Activated CD4-positive, alpha-beta memory T cell treated with anti-CD3 and anti-CD28 coated beads, Interleukin-2, amount 10 ng/mL, durations not matched to agents 7 days and 5 days (primary cell): ENCODE data around the gene GSN. TPM values are rescaled to one million over a fixed set of nuclear protein-coding genes. Genes with fewer than 3 reads are reported as not detected.

Experiments
- CTCF ChIA-PET: fragments of 350-600 bp; sonication (Branson Sonifier 250); formaldehyde crosslinking; loops from one replicate; lab custom pipeline; 2021; ENCODE audit warnings: antibody characterized with exemption, inconsistent platforms; lab: Charles Lee
- POLR2A ChIA-PET: fragments of 350-600 bp; sonication (Branson Sonifier 250); formaldehyde crosslinking; loops from one replicate; lab custom pipeline; 2021; ENCODE audit warnings: antibody characterized with exemption; lab: Charles Lee
- DNase-seq: peaks from one replicate; pipeline ENCODE4 v3.0.0-alpha.2; 2020
- H3K27ac Mint-ChIP-seq: one replicate; pipeline ENCODE4 v1.8.0; 2021; ENCODE audit warnings: mild to moderate bottlenecking, mixed read lengths
- H3K27me3 Mint-ChIP-seq: one replicate; pipeline ENCODE4 v1.8.0; 2021; ENCODE audit warnings: mixed read lengths
- H3K36me3 Mint-ChIP-seq: one replicate; pipeline ENCODE4 v1.8.0; 2021; ENCODE audit warnings: low read depth, mixed read lengths
- H3K4me1 Mint-ChIP-seq: one replicate; pipeline ENCODE4 v1.8.0; 2021; ENCODE audit warnings: mixed read lengths
- H3K4me3 Mint-ChIP-seq: one replicate; pipeline ENCODE4 v1.8.0; 2021; ENCODE audit warnings: mild to moderate bottlenecking, mixed read lengths
- H3K9me3 Mint-ChIP-seq: one replicate; pipeline ENCODE4 v1.8.0; 2021; ENCODE audit warnings: mixed read lengths
- total RNA-seq, 2 experiments: library from RNA; stranded (reverse); gene quantifications; one replicate each; pipeline ENCODE4 v1.2.3, GENCODE V29; 2021

The GSN gene
- total RNA-seq, 2 experiments from 2014 or later = 5.8 to 6.0 TPM

GRCh38 chr9:121279776-121280388 is 11.9 kb downstream of the GSN start:
- Mint-ChIP-seq H3K27ac (no peak overlapping the region), H3K4me3 (no peak overlapping the region), H3K9me3 (no peaks in the 10 kb centered on the region), H3K4me1 (peaks cover 5% of the 10 kb centered on the region), H3K36me3 (no peaks in the 10 kb centered on the region), H3K27me3 (no peaks in the 10 kb centered on the region)
- ChIA-PET CTCF (interaction anchor here (0.7 to 1.6 kb wide), 5 partner anchors 8 to 123 kb away, joined by 3 to 5 read pairs (median 4); no protein-coding TSS in a partner anchor), POLR2A (no interaction called here)
- no peak for DNase-seq

GRCh38 chr9:121280715-121281613 is 13.0 kb downstream of the GSN start:
- Mint-ChIP-seq H3K4me3 (no peak overlapping the region), H3K27me3 (no peaks in the 10 kb centered on the region), H3K36me3 (no peaks in the 10 kb centered on the region), H3K4me1 (peaks cover 5% of the 10 kb centered on the region), H3K9me3 (no peaks in the 10 kb centered on the region), H3K27ac (no peak overlapping the region)
- CTCF ChIA-PET = interaction anchor here (0.7 to 1.6 kb wide), 6 partner anchors 9 to 122 kb away, joined by 3 to 5 read pairs (median 4); no protein-coding TSS in a partner anchor
- POLR2A ChIA-PET = interaction anchor here (0.9 kb wide), 1 partner anchor 80 kb away, joined by 3 read pairs; no protein-coding TSS in a partner anchor
- DNase-seq = no peak

GRCh38 chr9:121281614-121282276 is 13.8 kb downstream of the GSN start:
- H3K4me1 Mint-ChIP-seq = peaks cover 11% of the 10 kb centered on the region
- ChIA-PET POLR2A (no interaction called here), CTCF (interaction anchor here (1.6 kb wide), 2 partner anchors 39 to 68 kb away, joined by 5 read pairs; no protein-coding TSS in a partner anchor)
- H3K27ac Mint-ChIP-seq = no peak overlapping the region
- H3K4me3 Mint-ChIP-seq = no peak overlapping the region
- H3K27me3 Mint-ChIP-seq = no peaks in the 10 kb centered on the region
- DNase-seq = no peak
- no peaks in the 10 kb centered on the region for H3K36me3 Mint-ChIP-seq
- H3K9me3 Mint-ChIP-seq = no peaks in the 10 kb centered on the region

- ChIA-PET POLR2A (no interaction called here), CTCF (interaction anchor here (1.6 kb wide), 1 partner anchor 69 kb away, joined by 5 read pairs; no protein-coding TSS in a partner anchor)
- Mint-ChIP-seq H3K27me3 (no peaks in the 10 kb centered on the region), H3K4me1 (peaks cover 13% of the 10 kb centered on the region), H3K36me3 (no peaks in the 10 kb centered on the region), H3K9me3 (no peaks in the 10 kb centered on the region), H3K27ac (no peak overlapping the region), H3K4me3 (no peak overlapping the region)
- no peak for DNase-seq
Measured at GRCh38 chr9:121282277-121283079, 14.5 kb downstream of the GSN start.

- no peak overlapping the region for H3K27ac Mint-ChIP-seq
- DNase-seq = no peak
- H3K4me3 Mint-ChIP-seq = no peak overlapping the region
- ChIA-PET CTCF (no interaction called here), POLR2A (no interaction called here)
- H3K36me3 Mint-ChIP-seq = no peaks in the 10 kb centered on the region
- peaks cover 15% of the 10 kb centered on the region for H3K4me1 Mint-ChIP-seq
- H3K27me3 Mint-ChIP-seq = no peaks in the 10 kb centered on the region
- H3K9me3 Mint-ChIP-seq = no peaks in the 10 kb centered on the region
Measured at GRCh38 chr9:121283080-121283398, 15.1 kb downstream of the GSN start.

- POLR2A ChIA-PET = no interaction called here
- DNase-seq = no peak
- no peak overlapping the region for H3K27ac Mint-ChIP-seq
- no peaks in the 10 kb centered on the region for H3K27me3 Mint-ChIP-seq
- no peak overlapping the region for H3K4me3 Mint-ChIP-seq
- H3K4me1 Mint-ChIP-seq = peaks cover 15% of the 10 kb centered on the region
- CTCF ChIA-PET = no interaction called here
- no peaks in the 10 kb centered on the region for H3K36me3 Mint-ChIP-seq
- no peaks in the 10 kb centered on the region for H3K9me3 Mint-ChIP-seq
Measured at GRCh38 chr9:121283856-121284732, 16.1 kb downstream of the GSN start.

- Mint-ChIP-seq H3K4me3 (no peak overlapping the region), H3K36me3 (no peaks in the 10 kb centered on the region), H3K9me3 (no peaks in the 10 kb centered on the region), H3K27ac (no peak overlapping the region), H3K4me1 (peaks cover 15% of the 10 kb centered on the region), H3K27me3 (no peaks in the 10 kb centered on the region)
- CTCF ChIA-PET = no interaction called here
- DNase-seq = no peak
- POLR2A ChIA-PET = no interaction called here
Measured at GRCh38 chr9:121284733-121285451, 16.9 kb downstream of the GSN start.

GRCh38 chr9:121285835-121286687 is 18.1 kb downstream of the GSN start:
- no peak for DNase-seq
- no peaks in the 10 kb centered on the region for H3K27me3 Mint-ChIP-seq
- no peaks in the 10 kb centered on the region for H3K9me3 Mint-ChIP-seq
- H3K4me3 Mint-ChIP-seq = no peak overlapping the region
- no peaks in the 10 kb centered on the region for H3K36me3 Mint-ChIP-seq
- H3K4me1 Mint-ChIP-seq = peaks cover 15% of the 10 kb centered on the region
- ChIA-PET POLR2A (no interaction called here), CTCF (no interaction called here)
- H3K27ac Mint-ChIP-seq = no peak overlapping the region

GRCh38 chr9:121286688-121286972 is 18.7 kb downstream of the GSN start:
- Mint-ChIP-seq H3K4me3 (no peak overlapping the region), H3K36me3 (no peaks in the 10 kb centered on the region), H3K4me1 (peaks cover 15% of the 10 kb centered on the region), H3K27ac (no peak overlapping the region), H3K9me3 (no peaks in the 10 kb centered on the region), H3K27me3 (no peaks in the 10 kb centered on the region)
- POLR2A ChIA-PET = no interaction called here
- DNase-seq = no peak
- CTCF ChIA-PET = no interaction called here

GRCh38 chr9:121286973-121287741 is 19.2 kb downstream of the GSN start:
- ChIA-PET POLR2A (no interaction called here), CTCF (interaction anchor here (0.8 to 1.7 kb wide), 2 partner anchors 8 to 33 kb away, joined by 3 to 7 read pairs; no protein-coding TSS in a partner anchor)
- Mint-ChIP-seq H3K4me1 (peaks cover 13% of the 10 kb centered on the region), H3K27ac (no peak overlapping the region), H3K4me3 (no peak overlapping the region), H3K9me3 (no peaks in the 10 kb centered on the region), H3K36me3 (no peaks in the 10 kb centered on the region), H3K27me3 (no peaks in the 10 kb centered on the region)
- DNase-seq = no peak
